ENCODE data around the gene NFIB. TPM values are rescaled to one million over a fixed set of nuclear protein-coding genes. Genes with fewer than 3 reads are reported as not detected.

The NFIB gene
- total and polyA plus RNA-seq, 2 of the 8 experiments (the other 6 are each of a cell fraction or from before 2014, with no cell fraction given) = 2.6 to 13.1 TPM

DNA sequence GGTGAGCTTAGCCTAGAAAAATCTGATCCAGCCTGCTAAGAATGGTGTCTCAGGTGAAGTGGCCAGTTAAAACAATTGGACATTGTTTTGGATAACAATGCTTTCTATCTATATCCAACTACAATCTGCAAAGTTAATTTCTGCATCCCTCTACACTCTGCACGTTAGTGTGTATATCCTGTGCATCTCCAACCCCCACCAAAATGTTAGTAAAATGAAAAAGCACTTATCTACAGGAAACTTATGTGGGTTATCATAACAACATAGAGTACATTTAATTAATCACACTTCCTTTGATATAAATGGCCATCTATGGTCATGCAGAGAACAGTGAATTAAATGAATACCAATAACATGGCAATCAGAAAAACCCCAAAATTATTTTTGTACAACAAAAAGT lies 158.7 kb downstream of the NFIB start:
- Histone ChIP-seq H2AFZ (ENCODE audit: low read length) (no peak overlapping the region), H2BK120ac (replicated peaks; ENCODE audit: low read depth, low read length) (no peak overlapping the region), H4K91ac (replicated peaks; ENCODE audit: insufficient read length, low read length) (no peak overlapping the region), H2BK15ac (ENCODE audit: low read length) (no peak overlapping the region), H2BK5ac (ENCODE audit: low read depth, low read length) (no peak overlapping the region), H3K9ac (replicated peaks in 1 of 4; ENCODE audit: extremely low read depth in 1 of 4, low read depth in 3 of 4, low read length in 3 of 4) (no peak overlapping the region), H4K5ac (ENCODE audit: insufficient read length, low read depth, low read length) (no peak overlapping the region), H4K8ac (ENCODE audit: extremely low read depth, insufficient read depth, low read length) (no peak overlapping the region), H3K23ac (ENCODE audit: insufficient read length) (no peak overlapping the region), H3K4me2 (ENCODE audit: insufficient read depth in 1 of 2, low read depth in 2 of 2, low read length in 2 of 2) (no peak overlapping the region), H3K27me3 (replicated peaks in 1 of 4; ENCODE audit: control insufficient read depth in 3 of 4, extremely low read depth in 1 of 4, insufficient read depth in 3 of 4, low read length in 3 of 4) (no peaks in the 10 kb centered on the region), H3K4me1 (replicated peaks in 1 of 4; ENCODE audit: control insufficient read depth in 3 of 4, insufficient read depth in 4 of 4, low read length in 3 of 4) (peaks cover 0 to 3% (median 1%) of the 10 kb centered on the region in 4 experiments; a peak in 2 of 7 replicates), H3K79me1 (ENCODE audit: low read depth, low read length) (no peaks in the 10 kb centered on the region), H2AK5ac (ENCODE audit: low read depth, low read length) (no peak overlapping the region), H3K18ac (ENCODE audit: extremely low read depth, low read length) (no peak overlapping the region), H3K79me2 (ENCODE audit: control insufficient read depth in 1 of 2, insufficient read depth in 2 of 2, low read length in 2 of 2) (no peaks in the 10 kb centered on the region), H2BK20ac (ENCODE audit: low read length) (no peak overlapping the region), H4K20me1 (replicated peaks in 1 of 2; ENCODE audit: control insufficient read depth in 1 of 2, insufficient read depth in 2 of 2, low read length in 2 of 2) (no peaks in the 10 kb centered on the region), H3K14ac (ENCODE audit: insufficient read length) (no peak overlapping the region), H3K36me3 (ENCODE audit: control insufficient read depth in 2 of 4, insufficient read depth in 4 of 4, low read length in 3 of 4) (no peaks in the 10 kb centered on the region), H3K23me2 (ENCODE audit: low read depth, low read length) (no peaks in the 10 kb centered on the region), H3K56ac (replicated peaks; ENCODE audit: insufficient read length, low read depth, low read length) (no peak overlapping the region), H3K4ac (replicated peaks; ENCODE audit: insufficient read length, low read depth, low read length) (no peak overlapping the region), H3K27ac (ENCODE audit: low read depth, low read length) (no peak overlapping the region), H3K9me3 (ENCODE audit: insufficient read depth in 2 of 2, low read depth in 1 of 2, low read length in 1 of 2) (no peaks in the 10 kb centered on the region), H3K4me3 (ENCODE audit: extremely low read depth in 1 of 4, insufficient read depth in 2 of 4, low read depth in 3 of 4, low read length in 4 of 4) (no peak overlapping the region), H2BK12ac (ENCODE audit: low read depth, low read length) (no peak overlapping the region)
- DNase-seq (ENCODE audit: low read depth in 1 of 2, low spot score in 2 of 2) (no peak), FAIRE-seq (no peak)
- ChIA-PET POLR2A (ENCODE audit: partially characterized antibody) (no interaction called here), CTCF (ENCODE audit: partially characterized antibody) (no interaction called here)
- WGBS, 2 experiments (ENCODE audit: extremely low coverage in 1 of 2, insufficient coverage in 1 of 2, insufficient read length in 1 of 2, insufficient replicate concordance in 2 of 2, low coverage in 1 of 2, low lambda C conversion rate in 2 of 2, missing lambda C conversion rate in 1 of 2) = 100% methylated on average over 1 of the region's 1 CpG; no CpG with 5 or more reads in 1 of the 2 experiments
- TF ChIP-seq HDAC2 (IDR thresholded peaks at IDR 0.05; ENCODE audit: borderline replicate concordance in 1 of 2, low read depth in 2 of 2, low read length in 2 of 2) (no peak), EGR1 (IDR thresholded peaks at IDR 0.05; ENCODE audit: borderline replicate concordance, low read depth, low read length) (no peak), NRF1 (IDR thresholded peaks at IDR 0.05; ENCODE audit: low read depth, low read length) (no peak), EZH2 (IDR thresholded peaks at IDR 0.05; ENCODE audit: low read depth, low read length, severe bottlenecking) (no peak), KDM1A (IDR thresholded peaks at IDR 0.05; ENCODE audit: borderline replicate concordance, low read length) (no peak), EP300 (IDR thresholded peaks at IDR 0.05; ENCODE audit: borderline replicate concordance in 1 of 2, low read depth in 2 of 2, low read length in 2 of 2) (no peak), TEAD4 (IDR thresholded peaks at IDR 0.05; ENCODE audit: low read depth, low read length) (no peak), FOSL1 (IDR thresholded peaks at IDR 0.05; ENCODE audit: insufficient read depth, low read depth, low read length) (no peak), CHD1 (IDR thresholded peaks at IDR 0.05; ENCODE audit: low read depth, low read length) (no peak)
- TF ChIP-seq, protein P1, sequence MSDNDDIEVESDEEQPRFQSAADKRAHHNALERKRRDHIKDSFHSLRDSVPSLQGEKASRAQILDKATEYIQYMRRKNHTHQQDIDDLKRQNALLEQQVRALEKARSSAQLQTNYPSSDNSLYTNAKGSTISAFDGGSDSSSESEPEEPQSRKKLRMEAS (IDR thresholded peaks at IDR 0.05) = no peak
